ENCODE results near the gene MSMO1.

DNA sequence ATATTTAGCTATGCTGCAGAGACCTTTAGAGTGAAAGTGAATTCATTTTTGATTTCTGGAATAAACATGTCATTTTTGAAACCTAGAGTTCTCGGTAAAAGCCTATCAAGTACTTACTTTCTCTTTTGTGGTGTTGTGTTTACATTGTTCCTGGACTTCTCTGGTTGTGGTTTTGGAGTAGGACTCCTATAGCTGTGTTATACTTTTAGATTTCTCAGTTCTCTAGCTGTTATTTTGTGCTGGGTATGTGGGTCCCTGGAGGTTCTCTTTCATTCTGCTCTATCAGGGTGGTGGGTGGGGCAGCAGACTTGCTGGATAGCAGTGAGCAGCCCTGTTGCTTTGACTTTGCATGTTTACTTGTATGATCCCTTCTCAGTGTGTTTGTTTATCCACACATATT lies 25.6 kb upstream of the MSMO1 start:
- TF ChIP-seq CTCF (IDR thresholded peaks at IDR 0.05) = no peak
- TF ChIP-seq POLR2A (IDR thresholded peaks at IDR 0.05; ENCODE audit: low read depth) = no peak
- TF ChIP-seq POLR2AphosphoS5 (IDR thresholded peaks at IDR 0.05) = no peak
- TF ChIP-seq EP300 (IDR thresholded peaks at IDR 0.05) = no peak

Measured in esophagus muscularis mucosa (tissue), 4 donors.